Endodermal cell (in vitro differentiated cells): ENCODE data around the gene FSHR. TPM values are rescaled to one million over a fixed set of nuclear protein-coding genes. Genes with fewer than 3 reads are reported as not detected.

ENCODE experiments used
- DNase-seq: peaks from one replicate; pipeline ENCODE4 v3.0.0-alpha.2; 2017
- H3K27ac ChIP-seq: 2 replicates; pipeline ENCODE4 v1.5.1; 2013; ENCODE audit warnings: mild to moderate bottlenecking, low read depth, low read length, moderate library complexity
- H3K27me3 ChIP-seq: 2 replicates; pipeline ENCODE4 v1.6.1; 2013; ENCODE audit warnings: mild to moderate bottlenecking, low read length, moderate library complexity; ENCODE audit not compliant: insufficient read depth, control insufficient read depth, poor library complexity, severe bottlenecking
- H3K36me3 ChIP-seq: 2 replicates; pipeline ENCODE4 v1.7.0; 2013; ENCODE audit warnings: mild to moderate bottlenecking, low read length, moderate library complexity; ENCODE audit not compliant: control insufficient read depth, insufficient read depth
- H3K4me1 ChIP-seq: one replicate; pipeline ENCODE4 v1.7.0; 2013; ENCODE audit warnings: low read length; ENCODE audit not compliant: control insufficient read depth, insufficient read depth
- H3K4me3 ChIP-seq: 2 replicates; pipeline ENCODE4 v1.5.1; 2013; ENCODE audit warnings: mild to moderate bottlenecking, low read length, moderate library complexity
- H3K9ac ChIP-seq: 2 replicates; pipeline ENCODE4 v1.6.1; 2013; ENCODE audit warnings: mild to moderate bottlenecking, low read length, moderate library complexity; ENCODE audit not compliant: poor library complexity, severe bottlenecking; ENCODE audit errors: extremely low read depth
- H3K9me3 ChIP-seq: 2 replicates; pipeline ENCODE4 v1.6.1; 2013; ENCODE audit warnings: mild to moderate bottlenecking, low read length, moderate library complexity; ENCODE audit not compliant: control insufficient read depth
- H3K27ac Mint-ChIP-seq: 2 replicates; pipeline ENCODE4 v1.8.0; 2020; ENCODE audit warnings: mixed read lengths
- H3K27me3 Mint-ChIP-seq: 2 replicates; pipeline ENCODE4 v1.8.0; 2021; ENCODE audit warnings: mild to moderate bottlenecking, mixed read lengths; ENCODE audit not compliant: insufficient read depth
- H3K36me3 Mint-ChIP-seq: 2 replicates; pipeline ENCODE4 v1.8.0; 2020; ENCODE audit warnings: low read depth, mixed read lengths
- H3K4me1 Mint-ChIP-seq: 2 replicates; pipeline ENCODE4 v1.8.0; 2020; ENCODE audit warnings: mixed read lengths
- H3K4me3 Mint-ChIP-seq: 2 replicates; pipeline ENCODE4 v1.8.0; 2020; ENCODE audit warnings: mild to moderate bottlenecking, moderate library complexity, mixed read lengths
- H3K9me3 Mint-ChIP-seq: 2 replicates; pipeline ENCODE4 v1.8.0; 2020; ENCODE audit warnings: mild to moderate bottlenecking, mixed read lengths
- CTCF ChIP-seq: fragments of 200-600 bp; sonication (generic); conservative IDR thresholded peaks from 2 replicates; pipeline ENCODE4 v1.5.0; 2021; ENCODE audit warnings: antibody characterized with exemption, mild to moderate bottlenecking
- WGBS, 2 experiments: methylation state at CpG; one replicate each; pipeline versions ENCODE4 v1.1.5 to v1.1.7; 2013; ENCODE audit warnings: missing lambda C conversion rate in 2 of 2, mixed read lengths in 1 of 2; ENCODE audit not compliant: insufficient coverage in 1 of 2, insufficient read length in 1 of 2; 5-methylcytosine and 5-hydroxymethylcytosine counted together
- total RNA-seq, 2 donors: library from RNA; stranded (reverse); fragmentation: NEBNext Ultra II Directional in 1 of 2; extraction: Animal tissue kit (Norgen Biotek cat#: 25700) in 1 of 2; gene quantifications; 2 replicates in 1 of 2; 3 replicates in 1 of 2; pipeline ENCODE4 v1.2.1, GENCODE V29; 2021

The FSHR gene
- total RNA-seq, 2 donors from 2014 or later: 4.7 to 6.5 TPM

GRCh38 chr2:48971801-48972200 lies 182.5 kb downstream of the FSHR start:
- Mint-ChIP-seq H3K4me3 (no peak overlapping the region), H3K36me3 (no peaks in the 10 kb centered on the region), H3K4me1 (no peaks in the 10 kb centered on the region), H3K9me3 (no peaks in the 10 kb centered on the region), H3K27me3 (no peaks in the 10 kb centered on the region), H3K27ac (no peak overlapping the region)
- Histone ChIP-seq H3K9ac (no peak overlapping the region), H3K4me3 (no peak overlapping the region), H3K27ac (no peak overlapping the region), H3K9me3 (no peaks in the 10 kb centered on the region), H3K4me1 (no peaks in the 10 kb centered on the region), H3K27me3 (no peaks in the 10 kb centered on the region), H3K36me3 (no peaks in the 10 kb centered on the region)
- no peak for DNase-seq
- 93 to 100% methylated on average over 1 to 2 of the region's 2 CpGs for WGBS, 2 experiments
- TF ChIP-seq CTCF: no peak

GRCh38 chr2:48968011-48968410 lies 186.3 kb downstream of the FSHR start:
- no peaks in the 10 kb centered on the region for H3K36me3 Mint-ChIP-seq
- Histone ChIP-seq H3K27me3 (no peaks in the 10 kb centered on the region), H3K4me3 (no peak overlapping the region), H3K36me3 (no peaks in the 10 kb centered on the region), H3K9me3 (no peaks in the 10 kb centered on the region), H3K4me1 (no peaks in the 10 kb centered on the region), H3K27ac (no peak overlapping the region), H3K9ac (no peak overlapping the region)
- no peak overlapping the region for H3K4me3 Mint-ChIP-seq
- no peak for TF ChIP-seq CTCF
- no peaks in the 10 kb centered on the region for H3K27me3 Mint-ChIP-seq
- DNase-seq: no peak
- no peak overlapping the region for H3K27ac Mint-ChIP-seq
- H3K9me3 Mint-ChIP-seq: no peaks in the 10 kb centered on the region
- 86 to 89% methylated on average over 3 to 4 of the region's 4 CpGs for WGBS, 2 experiments
- peaks cover 10% of the 10 kb centered on the region for H3K4me1 Mint-ChIP-seq

DNA sequence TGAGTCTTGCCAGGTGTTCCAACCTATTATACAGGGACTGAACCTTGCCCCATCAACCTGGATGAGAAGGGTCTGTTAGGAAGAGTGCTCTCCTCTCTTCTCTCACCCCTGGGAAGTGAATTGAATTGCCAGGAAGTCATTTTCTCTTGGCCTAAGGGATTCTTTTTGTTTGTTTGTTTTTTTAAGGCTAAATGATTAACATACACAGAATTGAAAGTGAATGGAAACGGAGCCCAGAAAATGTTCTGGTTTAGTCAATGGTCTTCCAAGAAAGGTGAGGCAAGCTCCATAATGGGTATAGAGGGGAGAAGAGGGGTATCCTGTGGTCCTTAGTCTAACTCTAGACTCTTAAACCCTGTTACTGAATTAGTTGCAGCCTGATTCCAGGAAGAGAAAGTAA lies 189.1 kb downstream of the FSHR start:
- Mint-ChIP-seq H3K9me3 (no peaks in the 10 kb centered on the region), H3K27me3 (no peaks in the 10 kb centered on the region), H3K4me3 (no peak overlapping the region), H3K4me1 (peaks cover 10% of the 10 kb centered on the region), H3K36me3 (no peaks in the 10 kb centered on the region), H3K27ac (no peak overlapping the region)
- no peaks in the 10 kb centered on the region for H3K27me3 ChIP-seq
- no peak overlapping the region for H3K9ac ChIP-seq
- no peaks in the 10 kb centered on the region for H3K4me1 ChIP-seq
- DNase-seq: no peak
- H3K27ac ChIP-seq: no peak overlapping the region
- WGBS, 2 experiments: 83 to 84% methylated on average over 1 of the region's 1 CpG
- no peaks in the 10 kb centered on the region for H3K9me3 ChIP-seq
- H3K36me3 ChIP-seq: no peaks in the 10 kb centered on the region
- no peak overlapping the region for H3K4me3 ChIP-seq
- no peak for TF ChIP-seq CTCF
